Activated T-cell treated with anti-CD3 and anti-CD28 coated beads for 4 hours (primary cell): ENCODE data around the gene LRRC23.
"Not testable (repeated sequence)": the region's sequence is repeated elsewhere in the genome, so short reads cannot be mapped to it uniquely, and the experiment has no call there.

ENCODE experiments used
- DNase-seq: peaks from one replicate; pipeline ENCODE4 v3.0.0-alpha.2; 2020

Gene LRRC23, protein sequence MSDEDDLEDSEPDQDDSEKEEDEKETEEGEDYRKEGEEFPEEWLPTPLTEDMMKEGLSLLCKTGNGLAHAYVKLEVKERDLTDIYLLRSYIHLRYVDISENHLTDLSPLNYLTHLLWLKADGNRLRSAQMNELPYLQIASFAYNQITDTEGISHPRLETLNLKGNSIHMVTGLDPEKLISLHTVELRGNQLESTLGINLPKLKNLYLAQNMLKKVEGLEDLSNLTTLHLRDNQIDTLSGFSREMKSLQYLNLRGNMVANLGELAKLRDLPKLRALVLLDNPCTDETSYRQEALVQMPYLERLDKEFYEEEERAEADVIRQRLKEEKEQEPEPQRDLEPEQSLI

GRCh38 chr12:6904280-6905276 lies at the start of gene LRRC23:
Gene LRRC23 (plus strand): TSS chr12:6904822. CDS start chr12:6905634, 812 bp downstream.
- DNase-seq = peak; percentile 95

DNA sequence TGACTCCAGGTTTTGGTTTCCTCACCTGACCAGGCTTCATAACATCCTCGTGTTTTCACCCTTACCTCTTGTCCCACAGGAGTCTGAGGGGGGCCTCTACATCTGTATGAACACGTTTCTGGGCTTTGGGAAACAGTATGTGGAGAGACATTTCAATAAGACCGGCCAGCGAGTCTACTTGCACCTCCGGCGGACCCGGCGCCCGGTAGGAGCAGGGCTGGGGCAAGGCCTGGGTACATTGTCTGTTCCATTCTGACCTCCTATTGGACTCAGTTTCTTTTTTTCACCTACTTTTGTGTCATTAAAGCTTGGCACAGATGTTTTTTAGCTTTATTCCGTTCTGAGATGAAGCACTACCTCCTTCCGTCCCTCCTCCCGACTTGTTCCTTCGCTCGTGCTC lies 49.3 kb upstream of the LRRC23 start:
- no peak for DNase-seq

DNA sequence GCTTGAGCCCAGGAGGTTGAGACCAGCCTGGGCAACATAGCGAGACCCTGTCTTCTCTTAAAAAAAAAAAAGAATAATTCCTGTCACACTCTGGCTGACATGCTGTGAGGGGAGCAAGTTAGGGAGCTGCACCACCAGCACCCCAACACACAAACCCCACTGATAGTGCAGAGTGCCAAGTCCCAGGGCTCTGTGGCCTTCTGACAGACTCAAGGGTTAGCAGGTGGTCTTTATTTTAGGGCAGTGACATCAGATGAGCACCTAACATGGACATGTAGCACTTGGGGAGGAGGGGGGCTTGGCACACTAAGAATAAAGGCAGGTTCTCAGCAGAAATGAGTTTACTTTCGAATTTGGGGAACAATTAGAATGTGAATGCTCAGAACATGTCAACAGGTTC lies 45.8 kb upstream of the LRRC23 start:
- no peak for DNase-seq

- DNase-seq = no peak
These were observed 44.5 kb upstream of the LRRC23 start for GRCh38 chr12:6860116-6860515.

DNA sequence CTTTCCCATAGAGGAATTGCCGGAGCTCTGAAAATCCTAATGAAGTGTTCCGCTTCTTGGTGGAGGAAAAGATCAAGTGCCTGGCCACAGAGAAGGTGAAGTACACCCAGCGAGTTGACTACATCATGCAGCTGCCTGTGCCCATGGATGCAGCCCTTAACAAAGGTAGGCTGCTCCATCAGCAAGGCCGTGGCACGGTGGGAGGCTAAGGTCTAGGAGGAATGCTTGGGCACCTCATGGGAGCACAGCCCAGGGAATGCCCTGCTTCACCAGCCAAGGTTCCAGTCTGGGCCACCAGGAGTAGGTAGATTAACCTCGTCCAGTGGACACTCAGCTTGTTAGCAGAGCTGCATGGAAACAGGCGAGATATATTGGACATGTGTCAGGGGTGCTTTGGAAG lies 43.7 kb upstream of the LRRC23 start:
- DNase-seq = no peak

GRCh38 chr12:6861391-6861790 lies 43.2 kb upstream of the LRRC23 start:
- DNase-seq = no peak

DNA sequence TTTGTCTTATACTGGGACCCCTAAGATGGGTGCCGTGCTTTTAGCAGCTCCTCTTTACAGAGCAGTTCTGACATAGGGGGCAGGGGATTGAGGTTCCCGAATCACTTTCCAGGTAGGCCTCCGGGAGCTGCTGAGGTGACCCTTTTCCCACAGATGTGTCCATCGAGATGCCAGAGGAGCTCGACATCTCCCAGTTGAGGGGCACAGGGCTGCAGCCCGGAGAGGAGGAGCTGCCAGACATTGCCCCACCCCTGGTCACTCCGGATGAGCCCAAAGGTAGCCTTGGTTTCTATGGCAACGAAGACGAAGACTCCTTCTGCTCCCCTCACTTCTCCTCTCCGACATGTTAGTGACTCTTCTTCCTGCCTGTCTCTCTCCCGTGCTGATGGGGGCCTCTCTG lies 41.6 kb upstream of the LRRC23 start:
- DNase-seq = no peak

DNA sequence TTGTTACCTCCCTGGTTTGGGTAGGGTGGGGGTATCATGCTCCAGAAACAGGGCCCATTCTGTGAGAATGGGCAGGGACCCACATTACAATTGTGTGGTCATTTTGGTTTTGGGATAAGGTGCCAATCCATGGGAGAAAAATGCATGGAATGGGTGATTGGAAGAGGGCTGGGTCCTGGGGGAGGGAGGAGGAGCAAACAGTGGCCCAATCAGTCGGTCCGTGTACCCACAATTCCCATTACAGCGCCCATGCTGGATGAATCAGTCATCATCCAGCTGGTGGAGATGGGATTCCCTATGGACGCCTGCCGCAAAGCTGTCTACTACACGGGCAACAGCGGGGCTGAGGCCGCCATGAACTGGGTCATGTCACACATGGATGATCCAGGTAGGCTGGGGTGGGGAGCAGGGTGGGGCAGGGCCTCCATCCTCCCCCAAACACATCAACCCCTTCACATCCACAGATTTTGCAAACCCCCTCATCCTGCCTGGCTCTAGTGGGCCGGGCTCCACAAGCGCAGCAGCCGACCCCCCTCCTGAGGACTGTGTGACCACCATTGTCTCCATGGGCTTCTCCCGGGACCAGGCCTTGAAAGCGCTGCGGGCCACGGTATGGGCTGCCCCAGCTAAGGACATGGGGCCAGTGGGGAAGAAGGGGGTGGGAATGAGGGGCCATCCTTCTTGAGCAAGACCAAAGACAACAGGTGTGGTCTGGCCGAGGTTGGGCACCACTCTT lies 40.9 kb upstream of the LRRC23 start:
- no peak for DNase-seq

GRCh38 chr12:6865307-6865706 lies 39.3 kb upstream of the LRRC23 start:
- DNase-seq = not testable (repeated sequence)

DNA sequence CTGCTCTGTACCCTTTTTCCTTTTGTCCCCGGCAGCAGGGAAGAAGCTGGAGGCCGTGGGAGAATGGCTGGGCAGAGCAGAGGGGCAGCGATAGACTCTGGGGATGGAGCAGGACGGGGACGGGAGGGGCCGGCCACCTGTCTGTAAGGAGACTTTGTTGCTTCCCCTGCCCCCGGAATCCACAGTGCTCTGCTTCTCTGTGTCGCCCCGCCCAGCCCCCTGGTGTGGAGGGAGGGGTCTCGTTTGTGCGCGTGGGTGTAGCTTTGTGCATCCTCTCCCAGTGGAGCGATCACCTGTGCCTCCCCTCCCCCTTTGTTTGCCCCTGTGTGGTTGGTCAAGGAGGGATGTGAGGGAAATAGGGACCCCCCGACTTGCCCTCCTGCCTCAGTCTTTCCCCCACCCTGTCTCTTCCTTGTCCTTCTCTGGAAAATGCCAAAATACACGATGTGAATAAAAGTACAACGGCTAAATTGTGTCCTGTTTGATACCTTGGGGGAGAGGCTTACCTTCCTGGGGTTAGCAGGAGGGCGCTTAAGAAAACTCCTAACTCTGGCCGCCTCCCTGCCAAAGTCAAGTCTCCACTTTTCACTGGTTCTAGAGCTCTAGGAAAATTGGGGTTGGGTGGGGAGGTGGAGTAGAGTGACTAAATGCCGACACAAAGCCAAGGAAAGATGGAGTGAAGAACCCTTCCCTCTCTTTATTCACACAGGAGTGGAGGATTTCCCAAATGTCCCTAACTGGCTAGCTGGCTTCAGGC lies 38.3 kb upstream of the LRRC23 start:
- DNase-seq = no peak

- DNase-seq = no peak
These were observed 37.7 kb upstream of the LRRC23 start for GRCh38 chr12:6866920-6867412.

- peak; percentile 64 for DNase-seq
These were observed 37.0 kb upstream of the LRRC23 start, which contains the start of gene TPI1 for GRCh38 chr12:6867413-6868210. Gene TPI1 (plus strand): TSS chr12:6867531. CDS start chr12:6867567, 36 bp downstream.

DNA sequence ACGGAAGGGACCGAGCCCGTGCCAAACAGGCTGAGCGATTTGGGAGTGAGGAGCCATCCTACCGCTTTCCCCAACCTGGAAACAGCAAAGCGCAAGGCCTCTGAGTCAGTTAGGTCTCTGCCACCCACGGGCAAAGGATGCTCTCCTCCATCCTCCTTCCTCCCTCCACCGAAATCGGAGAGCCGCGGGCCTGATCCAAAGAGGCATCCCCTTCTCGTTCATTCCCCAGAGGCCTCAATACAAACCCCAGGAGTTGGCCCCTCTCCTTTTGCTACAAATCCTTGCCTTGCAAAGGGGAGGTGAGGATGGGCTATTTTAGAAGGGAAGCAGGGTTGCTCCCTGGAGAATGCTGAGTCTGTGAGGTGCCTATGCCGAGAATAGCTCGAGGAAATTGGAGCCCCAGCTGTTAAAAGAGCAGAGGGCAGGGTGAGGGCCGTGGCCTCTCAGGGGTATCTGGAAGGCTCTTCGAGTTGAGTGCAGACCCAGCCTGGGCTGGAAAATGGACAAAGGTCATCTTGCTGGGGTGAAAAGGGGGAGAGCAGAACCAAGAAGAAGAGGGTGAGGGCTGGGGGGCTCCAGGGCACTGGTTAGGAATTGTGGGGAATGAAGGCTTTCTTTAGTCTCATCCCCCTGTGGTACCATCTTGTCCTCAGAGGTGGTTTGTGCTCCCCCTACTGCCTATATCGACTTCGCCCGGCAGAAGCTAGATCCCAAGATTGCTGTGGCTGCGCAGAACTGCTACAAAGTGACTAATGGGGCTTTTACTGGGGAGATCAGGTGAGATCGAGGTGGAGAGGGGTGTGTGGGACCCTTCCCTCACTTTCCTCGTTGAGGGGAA lies 36.2 kb upstream of the LRRC23 start:
- no peak for DNase-seq

DNA sequence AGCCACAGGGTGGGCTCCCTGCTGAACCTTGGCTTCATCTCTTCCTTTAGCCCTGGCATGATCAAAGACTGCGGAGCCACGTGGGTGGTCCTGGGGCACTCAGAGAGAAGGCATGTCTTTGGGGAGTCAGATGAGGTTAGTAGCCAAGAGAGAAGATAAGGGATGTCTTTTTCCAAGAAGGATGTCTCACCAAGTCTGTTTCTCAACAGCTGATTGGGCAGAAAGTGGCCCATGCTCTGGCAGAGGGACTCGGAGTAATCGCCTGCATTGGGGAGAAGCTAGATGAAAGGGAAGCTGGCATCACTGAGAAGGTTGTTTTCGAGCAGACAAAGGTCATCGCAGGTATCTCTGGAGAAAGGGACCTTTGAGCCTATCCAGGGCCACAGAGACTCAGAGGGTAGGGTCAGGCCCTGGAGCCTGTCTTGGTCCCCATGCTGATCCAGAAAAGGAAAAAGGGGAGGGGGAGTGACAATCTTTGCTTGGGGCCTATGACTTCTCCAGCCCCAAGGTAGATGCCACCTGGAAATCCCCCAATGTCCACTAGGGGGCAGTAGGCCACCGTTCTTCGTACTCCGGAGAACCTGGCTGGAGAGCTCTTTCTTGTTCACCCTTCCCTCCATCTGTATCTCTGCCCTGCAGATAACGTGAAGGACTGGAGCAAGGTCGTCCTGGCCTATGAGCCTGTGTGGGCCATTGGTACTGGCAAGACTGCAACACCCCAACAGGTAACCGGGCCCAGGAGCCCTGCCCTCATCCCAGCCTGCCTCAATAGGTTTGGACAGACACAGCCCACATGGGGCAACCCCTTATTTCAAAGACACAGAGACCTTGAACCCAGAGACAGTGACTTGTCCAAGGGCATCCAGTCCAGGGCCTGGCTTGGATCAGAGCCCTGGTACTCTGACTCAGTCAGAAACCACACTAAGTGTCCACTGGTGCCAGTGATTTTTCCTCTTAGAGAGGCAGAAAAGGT lies 35.3 kb upstream of the LRRC23 start:
- DNase-seq = peak; percentile 82

DNA sequence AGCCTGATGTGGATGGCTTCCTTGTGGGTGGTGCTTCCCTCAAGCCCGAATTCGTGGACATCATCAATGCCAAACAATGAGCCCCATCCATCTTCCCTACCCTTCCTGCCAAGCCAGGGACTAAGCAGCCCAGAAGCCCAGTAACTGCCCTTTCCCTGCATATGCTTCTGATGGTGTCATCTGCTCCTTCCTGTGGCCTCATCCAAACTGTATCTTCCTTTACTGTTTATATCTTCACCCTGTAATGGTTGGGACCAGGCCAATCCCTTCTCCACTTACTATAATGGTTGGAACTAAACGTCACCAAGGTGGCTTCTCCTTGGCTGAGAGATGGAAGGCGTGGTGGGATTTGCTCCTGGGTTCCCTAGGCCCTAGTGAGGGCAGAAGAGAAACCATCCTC lies 34.3 kb upstream of the LRRC23 start:
- DNase-seq = not testable (repeated sequence)

DNA sequence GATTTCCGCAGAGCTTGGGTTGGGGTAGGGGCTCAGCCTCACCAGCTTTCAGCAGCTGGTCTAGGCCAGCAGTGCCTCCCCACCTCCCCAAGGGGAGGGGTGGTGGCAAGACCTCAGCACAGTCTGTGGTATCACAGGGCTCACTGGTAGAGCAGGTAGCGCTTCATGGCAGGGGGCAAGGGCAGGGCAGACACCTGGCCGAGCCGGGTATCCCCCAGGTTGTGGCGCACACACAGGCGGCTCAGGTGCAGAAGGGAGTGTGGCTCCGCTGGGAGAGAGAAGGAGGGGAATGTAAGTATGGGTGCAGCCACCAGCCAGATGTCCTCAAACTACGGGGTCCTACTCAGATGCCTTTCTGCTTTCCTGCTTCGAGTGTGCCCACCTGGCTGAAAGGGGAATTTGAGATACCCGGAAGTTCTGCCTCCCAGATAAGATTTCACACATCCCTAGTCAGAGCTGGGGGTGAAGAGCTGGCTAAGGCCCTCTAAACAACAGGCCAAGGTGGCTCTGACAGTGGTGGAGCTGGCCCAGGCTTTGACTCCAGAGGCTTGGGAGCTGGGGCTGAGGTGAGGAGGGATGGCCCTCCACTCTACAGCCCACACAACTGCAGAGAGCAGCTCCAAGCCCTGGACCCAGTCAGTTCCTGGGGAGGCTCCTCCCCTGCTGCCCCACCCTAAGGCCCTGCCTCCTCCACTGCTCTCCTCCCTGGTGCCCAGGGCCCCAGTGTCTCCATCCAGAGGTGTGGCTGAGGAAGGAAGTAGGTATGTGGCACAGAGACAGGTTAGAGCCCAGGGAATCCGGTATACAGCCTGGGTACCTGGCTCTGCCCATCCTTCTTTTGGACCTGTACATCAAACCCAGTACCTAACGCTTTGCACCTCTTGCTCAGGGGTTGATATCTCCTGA lies 33.3 kb upstream of the LRRC23 start:
- no peak for DNase-seq
